ENCODE results near the gene RITA1. TPM values are rescaled to one million over a fixed set of nuclear protein-coding genes. Genes with fewer than 3 reads are reported as not detected.

RITA1 gene
- total RNA-seq, 4 donors from 2014 or later: 8.3 to 11.0 (median 9.4) TPM

- no peak for TF ChIP-seq CTCF (IDR thresholded peaks at IDR 0.05; ENCODE audit: low read depth)
These were observed 50.5 kb downstream of the RITA1 start for GRCh38 chr12:113235976-113236375.

- TF ChIP-seq CTCF (IDR thresholded peaks at IDR 0.05; ENCODE audit: low read depth): no peak
These were observed 51.2 kb downstream of the RITA1 start for GRCh38 chr12:113236539-113237399.

- TF ChIP-seq CTCF (IDR thresholded peaks at IDR 0.05; ENCODE audit: low read depth): no peak
These were observed 52.2 kb downstream of the RITA1 start for GRCh38 chr12:113237748-113238147.

- no peak for TF ChIP-seq CTCF (IDR thresholded peaks at IDR 0.05; ENCODE audit: low read depth)
These were observed 52.8 kb downstream of the RITA1 start for GRCh38 chr12:113238309-113238708.

GRCh38 chr12:113239288-113239771, 53.8 kb downstream of the RITA1 start:
- TF ChIP-seq CTCF (IDR thresholded peaks at IDR 0.05; ENCODE audit: low read depth): no peak

- TF ChIP-seq CTCF (IDR thresholded peaks at IDR 0.05; ENCODE audit: low read depth): no peak
These were observed 54.4 kb downstream of the RITA1 start for GRCh38 chr12:113239811-113240331.

GRCh38 chr12:113240395-113240794, 54.9 kb downstream of the RITA1 start:
- no peak for TF ChIP-seq CTCF (IDR thresholded peaks at IDR 0.05; ENCODE audit: low read depth)
